Cortex of kidney (tissue), 1 donor: ENCODE results near the gene DHRSX.
"Not testable (repeated sequence)": the region's sequence is repeated elsewhere in the genome, so short reads cannot be mapped to it uniquely, and the experiment has no call there.

Experiments
- DNase-seq: peaks from one replicate; lab custom pipeline; 2025; lab: John Stamatoyannopoulos, UW

DHRSX gene

GRCh38 chrX:2425286-2426071 lies 75.3 kb downstream of the DHRSX start:
- DNase-seq, result no peak

GRCh38 chrX:2424317-2424716 lies 76.5 kb downstream of the DHRSX start:
- no peak for DNase-seq

- no peak for DNase-seq
These were observed 76.9 kb downstream of the DHRSX start for GRCh38 chrX:2423899-2424298.

- no peak for DNase-seq
These were observed 77.5 kb downstream of the DHRSX start for GRCh38 chrX:2423282-2423681.

- not testable (repeated sequence) for DNase-seq
These were observed 81.4 kb downstream of the DHRSX start for GRCh38 chrX:2419418-2419817.

GRCh38 chrX:2418000-2418399 lies 82.8 kb downstream of the DHRSX start:
- DNase-seq, result no peak

GRCh38 chrX:2416851-2417604 lies 83.7 kb downstream of the DHRSX start:
- no peak for DNase-seq

GRCh38 chrX:2414384-2414783 lies 86.4 kb downstream of the DHRSX start:
- no peak for DNase-seq

- no peak for DNase-seq
These were observed 86.8 kb downstream of the DHRSX start for GRCh38 chrX:2413969-2414368.

GRCh38 chrX:2412131-2412530 lies 88.6 kb downstream of the DHRSX start:
- no peak for DNase-seq

- DNase-seq, result no peak
These were observed 90.3 kb downstream of the DHRSX start for GRCh38 chrX:2410279-2411020.

GRCh38 chrX:2409796-2410195 lies 91.0 kb downstream of the DHRSX start:
- no peak for DNase-seq

GRCh38 chrX:2408856-2409255 lies 91.9 kb downstream of the DHRSX start:
- no peak for DNase-seq

GRCh38 chrX:2406891-2407518 lies 93.8 kb downstream of the DHRSX start:
- DNase-seq, result no peak

GRCh38 chrX:2404776-2405175 lies 96.0 kb downstream of the DHRSX start:
- DNase-seq, result no peak

GRCh38 chrX:2402361-2402690 lies 98.5 kb downstream of the DHRSX start:
- DNase-seq, result no peak

GRCh38 chrX:2401590-2402360 lies 99.0 kb downstream of the DHRSX start:
- no peak for DNase-seq

- DNase-seq, result no peak
These were observed 99.6 kb downstream of the DHRSX start for GRCh38 chrX:2401201-2401589.

GRCh38 chrX:2398064-2398656 lies 102.6 kb downstream of the DHRSX start:
- DNase-seq, result no peak

- DNase-seq, result no peak
These were observed 103.3 kb downstream of the DHRSX start for GRCh38 chrX:2397229-2398063.
